Gastroesophageal sphincter (tissue), 4 donors: ENCODE data around the gene SLAMF7. TPM values are rescaled to one million over a fixed set of nuclear protein-coding genes. Genes with fewer than 3 reads are reported as not detected.

ENCODE experiments used
- ATAC-seq: fragments of 150-250 bp; one replicate; pipeline ENCODE4 v1.9.1; 2016; ENCODE audit warnings: mild to moderate bottlenecking, moderate library complexity
- H3K27ac ChIP-seq, 4 donors: fragments of 200-600 bp; sonication (generic) in 3 of 4; 1 replicate in 3 of 4; 2 replicates in 1 of 4; pipeline ENCODE4 v1.5.1; 2016 to 2019
- H3K27me3 ChIP-seq: fragments of 200-600 bp; sonication (generic); one replicate; pipeline ENCODE4 v1.5.1; 2019
- H3K36me3 ChIP-seq, 2 donors: fragments of 200-600 bp; sonication (generic); one replicate each; pipeline ENCODE4 v1.5.1; 2019; ENCODE audit warnings: control low read depth in 1 of 2
- H3K4me1 ChIP-seq, 3 donors: fragments of 200-600 bp; sonication (generic); 1 replicate in 2 of 3; 2 replicates in 1 of 3; pipeline ENCODE4 v1.5.1; 2016 to 2019; ENCODE audit warnings: control low read depth in 2 of 3
- H3K4me3 ChIP-seq, 2 donors: fragments of 200-600 bp; sonication (generic); one replicate each; pipeline ENCODE4 v1.5.1; 2019; ENCODE audit warnings: mild to moderate bottlenecking in 1 of 2, moderate library complexity in 1 of 2
- H3K9me3 ChIP-seq, 3 donors: fragments of 200-600 bp; sonication (generic); one replicate each; pipeline ENCODE4 v1.5.1; 2017 to 2019; ENCODE audit warnings: control low read depth in 2 of 3
- CTCF ChIP-seq, 4 experiments: fragments of 200-600 bp in 2 of 4; fragments of 450-650 bp in 2 of 4; sonication (generic) in 1 of 4; IDR thresholded peaks; one replicate each; pipeline ENCODE4 v1.5.1; 2017 to 2019; ENCODE audit warnings: antibody characterized with exemption in 4 of 4, mild to moderate bottlenecking in 2 of 4, moderate library complexity in 2 of 4
- EP300 ChIP-seq: sonication (generic); formaldehyde crosslinking; IDR thresholded peaks from one replicate; pipeline ENCODE4 v1.6.1; 2017; ENCODE audit warnings: antibody characterized with exemption, mild to moderate bottlenecking
- POLR2A ChIP-seq, 2 donors: fragments of 450-650 bp; IDR thresholded peaks; one replicate each; pipeline ENCODE4 v1.6.1; 2017; ENCODE audit warnings: antibody characterized with exemption in 2 of 2, mild to moderate bottlenecking in 2 of 2, moderate library complexity in 1 of 2
- POLR2AphosphoS5 ChIP-seq: sonication (generic); formaldehyde crosslinking; IDR thresholded peaks from one replicate; pipeline ENCODE4 v1.6.1; 2017; ENCODE audit warnings: antibody characterized with exemption
- WGBS, 2 donors: methylation state at CpG; one replicate each; pipeline ENCODE4 v1.1.5; 2018; ENCODE audit warnings: low coverage in 1 of 2; 5-methylcytosine and 5-hydroxymethylcytosine counted together
- total RNA-seq, 4 donors: library from RNA; depleted of rRNA; stranded (reverse); fragments of >200 nt; gene quantifications; one replicate each; pipeline ENCODE4 v1.1.0, GENCODE V29; 2016

SLAMF7 gene
- total RNA-seq, 4 donors from 2014 or later, result 0.62 to 3.5 (median 0.67) TPM; not detected in 1

DNA sequence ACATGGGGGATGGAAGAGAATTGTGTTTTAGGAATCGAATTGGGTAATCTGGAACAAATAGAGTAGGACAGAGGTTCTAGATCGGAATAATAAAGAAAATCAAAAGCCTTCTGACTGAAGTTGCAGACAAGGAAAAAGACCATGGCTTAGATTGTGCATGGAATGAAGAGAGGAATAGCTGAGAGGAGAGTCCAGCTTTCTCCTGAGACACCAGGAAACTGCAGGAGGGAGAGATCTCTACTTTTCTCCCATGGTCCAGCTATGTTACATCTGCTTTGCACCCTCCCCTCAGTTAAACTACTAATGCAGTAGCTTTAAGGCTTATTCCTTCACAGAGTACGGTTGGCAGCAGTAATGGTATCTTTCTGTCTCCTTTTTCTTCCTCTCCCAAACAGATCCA, 13.4 kb downstream of the SLAMF7 start:
- 64 to 79% methylated on average over 3 of the region's 3 CpGs for WGBS, 2 donors

GRCh38 chr1:160752924-160753323, 13.9 kb downstream of the SLAMF7 start:
- H3K9me3 ChIP-seq, result no peaks in the 10 kb centered on the region
- H3K27me3 ChIP-seq, result peaks cover 7% of the 10 kb centered on the region
- no peak overlapping the region for H3K27ac ChIP-seq
- 32 to 52% methylated on average over 2 to 5 of the region's 5 CpGs for WGBS, 2 donors
- no peak overlapping the region for H3K4me3 ChIP-seq
- TF ChIP-seq EP300 (no peak), CTCF (IDR thresholded peaks at IDR 0.05) (no peak), POLR2A (IDR thresholded peaks at IDR 0.05) (no peak), POLR2AphosphoS5 (no peak)
- H3K36me3 ChIP-seq, result no peaks in the 10 kb centered on the region
- no peak for ATAC-seq
- H3K4me1 ChIP-seq, result no peaks in the 10 kb centered on the region

More for the DNA sequence above, 13.4 kb downstream of the SLAMF7 start:
- ATAC-seq, result no peak
- Histone ChIP-seq H3K4me1 (no peaks in the 10 kb centered on the region), H3K4me3 (no peak overlapping the region), H3K36me3 (no peaks in the 10 kb centered on the region), H3K27me3 (peaks cover 7% of the 10 kb centered on the region), H3K27ac (no peak overlapping the region), H3K9me3 (no peaks in the 10 kb centered on the region)
- no peak for TF ChIP-seq CTCF (IDR thresholded peaks at IDR 0.05)
- no peak for TF ChIP-seq POLR2A (IDR thresholded peaks at IDR 0.05)
- no peak for TF ChIP-seq EP300
- TF ChIP-seq POLR2AphosphoS5, result no peak

DNA sequence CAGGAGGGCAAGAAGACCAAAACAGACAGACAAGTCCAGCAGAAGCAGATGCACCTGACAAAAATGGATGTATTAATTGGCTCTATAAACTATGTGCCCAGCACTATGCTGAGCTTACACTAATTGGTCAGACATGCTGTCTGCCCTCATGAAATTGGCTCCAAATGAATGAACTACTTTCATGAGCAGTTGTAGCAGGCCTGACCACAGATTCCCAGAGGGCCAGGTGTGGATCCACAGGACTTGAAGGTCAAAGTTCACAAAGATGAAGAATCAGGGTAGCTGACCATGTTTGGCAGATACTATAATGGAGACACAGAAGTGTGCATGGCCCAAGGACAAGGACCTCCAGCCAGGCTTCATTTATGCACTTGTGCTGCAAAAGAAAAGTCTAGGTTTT, 14.5 kb downstream of the SLAMF7 start:
- ATAC-seq, result no peak
- TF ChIP-seq EP300 (no peak), CTCF (IDR thresholded peaks at IDR 0.05) (no peak), POLR2AphosphoS5 (no peak), POLR2A (IDR thresholded peaks at IDR 0.05) (no peak)
- H3K27me3 ChIP-seq, result peaks cover 7% of the 10 kb centered on the region
- H3K9me3 ChIP-seq, result no peaks in the 10 kb centered on the region
- H3K36me3 ChIP-seq, result no peaks in the 10 kb centered on the region
- H3K27ac ChIP-seq, result no peak overlapping the region
- H3K4me1 ChIP-seq, result no peaks in the 10 kb centered on the region
- H3K4me3 ChIP-seq, result no peak overlapping the region

- WGBS, 2 donors, result 90% methylated on average over 1 of the region's 2 CpGs; no CpG with 5 or more reads in 1 of the 2 donors
- Histone ChIP-seq H3K27me3 (peaks cover 6% of the 10 kb centered on the region), H3K27ac (no peak overlapping the region), H3K36me3 (no peaks in the 10 kb centered on the region), H3K4me1 (no peaks in the 10 kb centered on the region), H3K9me3 (no peaks in the 10 kb centered on the region), H3K4me3 (no peak overlapping the region)
- ATAC-seq, result no peak
- no peak for TF ChIP-seq POLR2AphosphoS5
- TF ChIP-seq CTCF (IDR thresholded peaks at IDR 0.05), result no peak
- no peak for TF ChIP-seq EP300
- TF ChIP-seq POLR2A (IDR thresholded peaks at IDR 0.05), result no peak
These were observed 16.4 kb downstream of the SLAMF7 start for GRCh38 chr1:160755461-160755860.

DNA sequence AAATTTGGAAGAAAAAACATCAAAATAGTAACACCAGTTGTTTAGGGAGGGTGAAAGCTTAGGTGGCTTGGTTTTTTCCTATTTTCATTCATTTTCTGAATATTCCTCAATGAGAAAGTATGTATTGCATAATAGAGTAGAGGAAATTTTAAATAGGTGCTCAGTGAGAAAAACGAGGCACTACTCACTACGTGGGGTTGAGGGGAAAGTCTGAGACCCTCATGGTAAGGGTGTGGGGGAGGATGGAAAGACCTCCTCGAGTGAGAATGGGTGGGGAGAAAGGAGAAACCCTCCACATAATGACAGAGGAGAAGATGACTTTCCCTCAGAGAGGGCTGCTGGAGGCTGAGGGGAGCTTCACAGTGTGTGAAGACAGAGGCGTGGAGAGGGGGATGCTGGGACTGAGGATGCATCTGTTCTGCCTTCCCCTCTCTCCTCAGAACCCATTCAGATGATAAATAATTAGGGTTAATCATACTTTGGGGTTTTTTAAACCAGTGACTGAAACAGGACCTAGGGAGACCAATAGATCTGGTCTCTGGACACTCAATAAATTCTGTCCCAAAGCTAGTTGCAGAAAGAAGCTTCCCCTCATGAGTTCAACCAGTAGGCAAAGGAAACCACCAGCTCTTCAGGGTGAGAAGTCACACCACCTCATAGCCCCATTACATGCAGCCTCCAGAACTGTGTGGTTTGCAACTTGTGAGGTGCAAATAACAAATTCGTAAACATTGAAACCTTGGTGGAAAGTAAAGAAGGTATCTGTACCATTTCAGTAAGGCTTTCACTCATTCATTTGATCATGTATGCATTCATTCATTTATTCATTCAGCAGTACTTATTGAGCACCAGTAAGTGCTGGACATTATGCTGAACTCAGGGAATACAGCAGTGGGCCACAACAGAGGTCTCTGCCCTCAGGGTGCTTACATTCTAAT, 17.1 kb downstream of the SLAMF7 start:
- Histone ChIP-seq H3K4me3 (no peak overlapping the region), H3K27ac (no peak overlapping the region), H3K4me1 (no peaks in the 10 kb centered on the region), H3K27me3 (no peaks in the 10 kb centered on the region), H3K9me3 (no peaks in the 10 kb centered on the region), H3K36me3 (no peaks in the 10 kb centered on the region)
- 56 to 67% methylated on average over 5 of the region's 5 CpGs for WGBS, 2 donors
- TF ChIP-seq EP300 (no peak), POLR2AphosphoS5 (no peak)
- no peak for ATAC-seq
